ENCODE data around the gene DGKE.

DNA sequence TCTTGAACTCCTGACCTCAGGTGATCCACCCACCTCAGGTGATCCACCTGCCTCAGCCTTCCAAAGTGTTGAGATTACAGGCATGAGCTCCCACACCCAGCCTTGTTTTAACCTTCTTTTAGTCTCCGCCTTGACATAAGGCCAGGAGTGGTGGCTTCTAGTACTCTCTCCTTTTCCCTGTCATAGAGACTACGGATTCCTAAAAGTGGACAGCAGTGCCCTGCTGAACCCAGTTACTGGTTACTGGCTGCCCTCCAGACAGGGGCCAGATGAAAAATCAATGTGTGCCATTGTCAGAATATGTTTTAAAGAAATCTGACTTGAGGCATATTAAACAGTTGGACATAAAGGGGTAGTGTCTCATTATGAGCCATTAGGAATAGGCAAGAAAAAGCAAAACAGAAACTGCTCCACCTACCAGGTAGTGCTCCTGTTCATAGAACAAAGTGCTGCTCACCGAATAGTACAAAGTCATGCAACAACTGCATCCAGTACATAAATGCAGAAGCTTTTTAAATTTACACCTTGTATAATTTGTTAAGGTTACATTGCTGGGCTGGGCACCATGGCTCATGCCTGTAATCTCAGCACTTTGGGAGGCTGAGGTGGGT is 47.8 kb downstream of the DGKE start:
- no peak for TF ChIP-seq POLR2A (IDR thresholded peaks at IDR 0.05)
- TF ChIP-seq, protein P1, sequence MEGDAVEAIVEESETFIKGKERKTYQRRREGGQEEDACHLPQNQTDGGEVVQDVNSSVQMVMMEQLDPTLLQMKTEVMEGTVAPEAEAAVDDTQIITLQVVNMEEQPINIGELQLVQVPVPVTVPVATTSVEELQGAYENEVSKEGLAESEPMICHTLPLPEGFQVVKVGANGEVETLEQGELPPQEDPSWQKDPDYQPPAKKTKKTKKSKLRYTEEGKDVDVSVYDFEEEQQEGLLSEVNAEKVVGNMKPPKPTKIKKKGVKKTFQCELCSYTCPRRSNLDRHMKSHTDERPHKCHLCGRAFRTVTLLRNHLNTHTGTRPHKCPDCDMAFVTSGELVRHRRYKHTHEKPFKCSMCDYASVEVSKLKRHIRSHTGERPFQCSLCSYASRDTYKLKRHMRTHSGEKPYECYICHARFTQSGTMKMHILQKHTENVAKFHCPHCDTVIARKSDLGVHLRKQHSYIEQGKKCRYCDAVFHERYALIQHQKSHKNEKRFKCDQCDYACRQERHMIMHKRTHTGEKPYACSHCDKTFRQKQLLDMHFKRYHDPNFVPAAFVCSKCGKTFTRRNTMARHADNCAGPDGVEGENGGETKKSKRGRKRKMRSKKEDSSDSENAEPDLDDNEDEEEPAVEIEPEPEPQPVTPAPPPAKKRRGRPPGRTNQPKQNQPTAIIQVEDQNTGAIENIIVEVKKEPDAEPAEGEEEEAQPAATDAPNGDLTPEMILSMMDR (IDR thresholded peaks at IDR 0.05), result no peak
